Activated CD8-positive, alpha-beta T cell treated with anti-CD3 and anti-CD28 coated beads for 36 hours (primary cell): ENCODE results near the gene OSBPL10. TPM values are rescaled to one million over a fixed set of nuclear protein-coding genes. Genes with fewer than 3 reads are reported as not detected.

Experiments used
- ATAC-seq: fragments of 200-7000 bp; cut with Tn5 transposase; one replicate; pipeline ENCODE4 v1.10.0; 2021; ENCODE audit warnings: mild to moderate bottlenecking, moderate library complexity
- CTCF ChIA-PET: fragments of 350-600 bp; sonication (Branson Sonifier 250); formaldehyde crosslinking; loops from one replicate; lab custom pipeline; 2021; ENCODE audit warnings: antibody characterized with exemption; lab: Charles Lee
- POLR2A ChIA-PET: fragments of 350-600 bp; sonication (Branson Sonifier 250); formaldehyde crosslinking; loops from one replicate; lab custom pipeline; 2021; ENCODE audit warnings: antibody characterized with exemption; lab: Charles Lee
- DNase-seq: peaks from one replicate; pipeline ENCODE4 v3.0.0-alpha.2; 2020
- H3K27ac Mint-ChIP-seq: one replicate; pipeline ENCODE4 v1.8.0; 2021; ENCODE audit warnings: mild to moderate bottlenecking, mixed read lengths
- H3K27me3 Mint-ChIP-seq: one replicate; pipeline ENCODE4 v1.8.0; 2021; ENCODE audit warnings: mixed read lengths
- H3K36me3 Mint-ChIP-seq: one replicate; pipeline ENCODE4 v1.8.0; 2021; ENCODE audit warnings: low read depth, mixed read lengths
- H3K4me1 Mint-ChIP-seq: one replicate; pipeline ENCODE4 v1.8.0; 2021; ENCODE audit warnings: low read depth, mixed read lengths
- H3K4me3 Mint-ChIP-seq: one replicate; pipeline ENCODE4 v1.8.0; 2021; ENCODE audit warnings: mild to moderate bottlenecking, moderate library complexity, mixed read lengths
- H3K9me3 Mint-ChIP-seq: one replicate; pipeline ENCODE4 v1.8.0; 2021; ENCODE audit warnings: mixed read lengths
- intact Hi-C: fragments of 100-400 bp; cut with micrococcal nuclease; formaldehyde crosslinking; loops from one replicate; pipeline ENCODE4 v1.10.0; 2022
- total RNA-seq, 2 experiments: library from RNA; stranded (reverse); gene quantifications; one replicate each; pipeline ENCODE4 v1.2.3, GENCODE V29; 2021
- TF ChIP-seq, protein P1 (sequence below): fragments of 200-600 bp; IDR thresholded peaks from one replicate; pipeline ENCODE4 v1.8.0; 2022; ENCODE audit warnings: antibody characterized with exemption, mild to moderate bottlenecking

OSBPL10 gene
- total RNA-seq, 2 experiments from 2014 or later, result 1.9 to 2.1 TPM

DNA sequence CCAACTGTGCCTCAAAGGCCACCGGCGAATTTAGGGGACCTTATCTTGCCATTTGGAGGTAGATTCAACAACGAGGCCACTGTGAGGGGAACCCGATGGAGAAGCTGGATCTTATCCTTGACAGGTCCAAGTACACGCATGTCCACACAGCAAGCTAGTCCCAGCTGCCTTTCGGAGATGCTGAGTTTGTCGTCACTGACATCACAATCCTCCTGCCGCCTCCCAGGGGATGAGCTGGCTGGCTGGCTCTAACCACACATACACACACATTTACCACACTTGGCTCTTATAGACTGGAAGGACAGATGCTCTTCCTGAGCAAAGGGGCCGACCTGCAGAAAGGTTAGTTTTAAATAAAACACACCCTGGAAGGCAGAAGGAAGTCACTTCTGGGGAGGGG lies 272.1 kb downstream of the OSBPL10 start:
- ChIA-PET CTCF (interaction anchor here (1.4 kb wide), 1 partner anchor 16 kb away, joined by 5 read pairs; no protein-coding TSS in a partner anchor), POLR2A (no interaction called here)
- H3K9me3 Mint-ChIP-seq, result no peaks in the 10 kb centered on the region
- H3K27ac Mint-ChIP-seq, result no peak overlapping the region
- intact Hi-C loops, result no loop called here
- TF ChIP-seq, protein P1, sequence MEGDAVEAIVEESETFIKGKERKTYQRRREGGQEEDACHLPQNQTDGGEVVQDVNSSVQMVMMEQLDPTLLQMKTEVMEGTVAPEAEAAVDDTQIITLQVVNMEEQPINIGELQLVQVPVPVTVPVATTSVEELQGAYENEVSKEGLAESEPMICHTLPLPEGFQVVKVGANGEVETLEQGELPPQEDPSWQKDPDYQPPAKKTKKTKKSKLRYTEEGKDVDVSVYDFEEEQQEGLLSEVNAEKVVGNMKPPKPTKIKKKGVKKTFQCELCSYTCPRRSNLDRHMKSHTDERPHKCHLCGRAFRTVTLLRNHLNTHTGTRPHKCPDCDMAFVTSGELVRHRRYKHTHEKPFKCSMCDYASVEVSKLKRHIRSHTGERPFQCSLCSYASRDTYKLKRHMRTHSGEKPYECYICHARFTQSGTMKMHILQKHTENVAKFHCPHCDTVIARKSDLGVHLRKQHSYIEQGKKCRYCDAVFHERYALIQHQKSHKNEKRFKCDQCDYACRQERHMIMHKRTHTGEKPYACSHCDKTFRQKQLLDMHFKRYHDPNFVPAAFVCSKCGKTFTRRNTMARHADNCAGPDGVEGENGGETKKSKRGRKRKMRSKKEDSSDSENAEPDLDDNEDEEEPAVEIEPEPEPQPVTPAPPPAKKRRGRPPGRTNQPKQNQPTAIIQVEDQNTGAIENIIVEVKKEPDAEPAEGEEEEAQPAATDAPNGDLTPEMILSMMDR, result no peak
- no peak for ATAC-seq
- H3K4me1 Mint-ChIP-seq, result peaks cover 7% of the 10 kb centered on the region
- H3K27me3 Mint-ChIP-seq, result peaks cover 3% of the 10 kb centered on the region
- DNase-seq, result no peak
- H3K36me3 Mint-ChIP-seq, result no peaks in the 10 kb centered on the region
- no peak overlapping the region for H3K4me3 Mint-ChIP-seq

DNA sequence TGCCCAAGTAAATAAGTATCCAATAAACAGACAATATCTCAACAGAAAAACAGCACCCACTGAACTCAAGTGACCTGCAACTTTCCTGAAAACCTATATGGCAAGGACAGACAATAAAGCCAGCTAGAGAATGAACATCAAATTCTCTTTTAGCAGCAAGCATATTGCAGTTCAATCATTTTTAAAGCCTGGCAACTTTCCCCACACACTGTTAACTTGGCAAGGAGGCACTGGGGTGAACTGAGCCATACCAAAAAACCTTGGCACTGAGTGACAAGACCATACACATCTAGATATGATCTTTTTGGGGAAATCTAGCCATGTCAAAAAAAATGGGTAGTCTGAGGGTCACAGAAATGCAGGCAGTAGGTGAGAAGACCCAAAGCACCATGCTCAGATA lies 273.8 kb downstream of the OSBPL10 start:
- no peaks in the 10 kb centered on the region for H3K9me3 Mint-ChIP-seq
- DNase-seq, result no peak
- H3K36me3 Mint-ChIP-seq, result no peaks in the 10 kb centered on the region
- H3K4me1 Mint-ChIP-seq, result peaks cover 7% of the 10 kb centered on the region
- H3K27me3 Mint-ChIP-seq, result peaks cover 3% of the 10 kb centered on the region
- no peak overlapping the region for H3K4me3 Mint-ChIP-seq
- POLR2A ChIA-PET, result no interaction called here
- H3K27ac Mint-ChIP-seq, result no peak overlapping the region
- TF ChIP-seq, protein P1, result no peak
- intact Hi-C loops, result no loop called here
- CTCF ChIA-PET, result interaction anchor here (0.6 to 0.8 kb wide), 2 partner anchors 12 to 272 kb away, joined by 3 read pairs; no protein-coding TSS in a partner anchor
- no peak for ATAC-seq

DNA sequence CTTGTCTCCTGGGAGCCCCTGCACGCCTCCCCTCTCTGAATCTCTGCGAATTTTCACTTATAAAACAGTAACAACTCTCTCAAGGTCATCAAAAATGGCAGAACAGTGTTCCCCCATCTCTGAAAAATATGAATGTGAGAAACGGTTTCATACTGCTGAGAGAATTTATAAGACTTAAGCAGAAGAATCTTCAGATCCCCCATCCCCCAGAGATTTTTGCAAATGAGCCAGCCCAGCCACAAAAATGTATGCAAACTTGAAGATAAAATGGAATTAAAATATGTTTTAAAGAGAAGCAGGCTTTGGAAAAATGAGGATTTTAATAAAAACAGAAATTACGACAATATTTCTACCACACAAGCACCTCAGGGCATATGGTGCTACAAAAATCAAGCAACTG lies 275.3 kb downstream of the OSBPL10 start:
- Mint-ChIP-seq H3K27me3 (peaks cover 3% of the 10 kb centered on the region), H3K36me3 (no peaks in the 10 kb centered on the region), H3K27ac (no peak overlapping the region), H3K4me3 (no peak overlapping the region), H3K4me1 (peaks cover 7% of the 10 kb centered on the region), H3K9me3 (no peaks in the 10 kb centered on the region)
- ChIA-PET CTCF (no interaction called here), POLR2A (no interaction called here)
- intact Hi-C loops, result no loop called here
- TF ChIP-seq, protein P1, result no peak
- no peak for DNase-seq
- no peak for ATAC-seq

DNA sequence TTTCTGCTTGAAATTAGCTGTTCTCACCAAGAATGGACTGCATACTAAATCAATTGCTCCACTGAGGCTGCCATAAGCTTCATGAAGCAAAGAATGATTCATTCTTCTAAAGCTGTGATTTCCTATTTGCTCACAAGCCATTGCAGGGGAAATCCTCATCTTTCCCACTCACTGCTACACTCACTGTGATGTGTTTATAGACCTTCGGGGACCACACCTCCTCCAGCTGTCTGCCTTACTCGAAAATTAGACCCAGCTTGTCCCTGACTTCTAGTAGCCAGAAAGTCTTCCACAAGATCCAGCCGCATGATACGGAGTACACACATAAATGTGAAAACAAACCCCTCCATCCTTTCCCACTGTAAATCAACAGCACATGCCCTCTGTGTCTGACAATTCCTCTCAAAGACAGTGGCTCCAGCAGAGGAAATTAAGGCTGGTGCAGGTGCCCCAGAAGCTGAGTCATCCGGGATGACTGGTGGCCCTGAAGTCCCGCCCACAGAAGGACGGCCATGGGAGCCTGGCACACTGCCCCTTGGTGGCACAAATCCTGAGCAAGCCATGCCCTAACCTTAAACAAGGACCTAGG lies 276.4 kb downstream of the OSBPL10 start:
- Mint-ChIP-seq H3K27me3 (peaks cover 3% of the 10 kb centered on the region), H3K4me3 (no peak overlapping the region), H3K9me3 (no peaks in the 10 kb centered on the region), H3K36me3 (no peaks in the 10 kb centered on the region), H3K4me1 (peaks cover 7% of the 10 kb centered on the region), H3K27ac (no peak overlapping the region)
- DNase-seq (peak; percentile 55), ATAC-seq (peak; percentile 92)
- ChIA-PET POLR2A (interaction anchor here (1.0 to 2.0 kb wide), 3 partner anchors 13 to 172 kb away, joined by 4 to 9 read pairs (median 5); partner anchors contain the start of gene STT3B), CTCF (interaction anchor here (0.8 to 1.1 kb wide), 5 partner anchors 9 to 44 kb away, joined by 3 read pairs; no protein-coding TSS in a partner anchor)
- intact Hi-C loops, result no loop called here
- TF ChIP-seq, protein P1, result no peak

DNA sequence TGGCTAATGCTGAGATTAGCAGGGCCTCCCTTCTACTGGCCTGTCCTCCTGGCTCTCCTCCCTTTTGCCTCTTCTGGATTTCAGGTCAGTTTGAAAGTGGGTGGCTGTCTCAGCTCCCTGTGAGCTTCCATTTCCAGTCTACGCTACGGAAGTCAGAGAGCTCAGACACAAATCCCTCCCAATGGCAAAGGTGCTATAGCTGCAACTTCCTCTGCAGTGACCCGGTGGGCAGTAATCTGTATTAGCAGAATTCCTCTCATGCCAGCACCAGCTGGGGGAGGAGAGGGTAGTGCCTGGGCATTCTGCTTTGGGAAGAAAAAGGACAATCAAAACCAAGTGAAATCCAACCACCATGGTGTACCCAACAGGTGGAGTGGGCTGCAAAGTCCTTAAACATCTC lies 276.9 kb downstream of the OSBPL10 start:
- H3K36me3 Mint-ChIP-seq, result no peaks in the 10 kb centered on the region
- DNase-seq, result no peak
- TF ChIP-seq, protein P1, result no peak
- POLR2A ChIA-PET, result interaction anchor here (1.0 to 2.0 kb wide), 4 partner anchors 12 to 172 kb away, joined by 3 to 9 read pairs (median 4); partner anchors contain the start of gene STT3B
- intact Hi-C loops, result no loop called here
- H3K27ac Mint-ChIP-seq, result no peak overlapping the region
- ATAC-seq, result no peak
- CTCF ChIA-PET, result interaction anchor here (0.8 to 1.1 kb wide), 5 partner anchors 8 to 44 kb away, joined by 3 read pairs; no protein-coding TSS in a partner anchor
- H3K27me3 Mint-ChIP-seq, result peaks cover 3% of the 10 kb centered on the region
- H3K4me1 Mint-ChIP-seq, result peaks cover 7% of the 10 kb centered on the region
- no peaks in the 10 kb centered on the region for H3K9me3 Mint-ChIP-seq
- H3K4me3 Mint-ChIP-seq, result no peak overlapping the region
